ENCODE results near the gene DNTT. TPM values are rescaled to one million over a fixed set of nuclear protein-coding genes. Genes with fewer than 3 reads are reported as not detected.
"Not testable (repeated sequence)": the region's sequence is repeated elsewhere in the genome, so short reads cannot be mapped to it uniquely, and the experiment has no call there.

Gene DNTT
- polyA plus RNA-seq, 1 donor: 0.11 TPM

DNA sequence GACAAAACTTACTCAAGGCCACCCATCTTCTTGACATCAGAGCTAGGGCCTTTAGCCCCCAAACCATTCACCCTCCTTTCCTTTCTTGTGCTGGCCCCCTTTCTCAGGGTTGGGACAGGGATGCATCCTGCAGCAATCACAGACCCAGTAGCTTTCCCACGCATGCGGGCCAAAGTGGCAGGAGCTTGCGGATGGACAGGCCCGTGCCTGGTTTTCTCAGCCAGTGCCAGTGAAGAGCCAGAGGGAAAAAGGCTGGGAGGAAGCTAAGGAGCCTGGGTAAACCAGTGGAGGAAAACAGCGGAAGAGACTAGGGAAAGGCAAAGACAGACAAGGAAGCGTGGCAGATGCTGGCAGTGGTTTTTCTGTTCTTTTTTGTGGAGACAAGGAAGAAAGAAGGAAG is 27.8 kb upstream of the DNTT start:
- no peak for DNase-seq (ENCODE audit: low read depth)

DNA sequence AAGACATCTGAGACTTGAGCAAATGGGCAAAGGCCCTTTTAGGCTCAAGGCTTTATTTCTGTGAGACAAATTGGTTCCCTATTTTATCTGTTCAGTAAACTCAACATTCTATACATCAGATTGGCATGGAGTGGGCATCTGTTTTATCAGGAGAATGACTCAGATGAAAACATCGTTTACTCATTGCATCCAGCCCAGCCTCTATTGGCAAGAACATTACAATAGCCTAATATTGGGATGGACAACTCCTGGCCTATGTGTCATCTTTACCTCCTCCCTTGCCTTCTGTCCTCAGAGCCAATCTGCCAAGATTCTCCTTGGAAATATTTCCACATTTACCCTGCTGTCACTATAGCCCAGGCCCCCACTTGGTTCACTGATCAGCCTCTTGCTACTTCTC is 27.4 kb upstream of the DNTT start:
- no peak for DNase-seq (ENCODE audit: low read depth)

DNA sequence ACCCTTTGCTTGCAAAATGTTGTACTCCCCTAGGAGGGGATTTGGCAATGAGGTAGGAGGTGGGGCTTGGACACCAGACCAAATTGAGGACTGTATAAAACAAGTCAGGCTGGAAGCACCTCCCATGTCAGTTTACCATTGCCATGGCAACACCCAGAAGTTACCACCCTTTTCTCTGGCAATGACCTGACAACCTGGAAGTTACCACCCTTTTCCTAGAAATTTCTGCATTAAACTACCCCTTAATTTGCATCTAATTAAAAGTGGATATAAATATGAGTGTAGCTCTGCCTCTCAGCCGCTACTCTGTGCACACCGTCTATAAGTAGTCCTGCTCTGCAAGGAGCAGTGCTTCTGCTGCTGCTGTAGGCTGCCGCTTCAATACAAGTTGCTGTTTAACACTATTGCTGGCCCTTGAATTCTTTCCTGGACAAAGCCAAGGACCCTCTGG is 25.0 kb upstream of the DNTT start:
- no peak for DNase-seq (ENCODE audit: low read depth)

DNA sequence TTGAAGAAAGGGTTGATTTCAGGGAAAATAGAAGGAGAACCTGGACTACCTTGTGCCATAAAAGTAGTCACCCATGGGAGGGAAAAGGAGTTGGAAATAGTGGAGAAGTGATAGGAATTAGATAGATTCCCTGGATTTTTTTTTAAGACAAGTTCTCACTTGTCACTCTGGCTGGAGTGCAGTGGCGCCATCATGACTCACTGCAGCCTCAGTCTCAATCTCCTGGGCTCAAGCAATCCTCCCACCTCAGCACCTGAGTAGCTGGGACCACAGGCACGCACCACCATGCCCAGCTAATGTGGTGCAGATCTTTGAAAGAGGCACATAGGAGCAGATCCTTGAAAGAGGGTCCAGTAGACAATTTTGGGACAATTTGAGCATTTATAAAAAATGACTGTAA is 23.4 kb upstream of the DNTT start:
- DNase-seq (ENCODE audit: low read depth): no peak

DNA sequence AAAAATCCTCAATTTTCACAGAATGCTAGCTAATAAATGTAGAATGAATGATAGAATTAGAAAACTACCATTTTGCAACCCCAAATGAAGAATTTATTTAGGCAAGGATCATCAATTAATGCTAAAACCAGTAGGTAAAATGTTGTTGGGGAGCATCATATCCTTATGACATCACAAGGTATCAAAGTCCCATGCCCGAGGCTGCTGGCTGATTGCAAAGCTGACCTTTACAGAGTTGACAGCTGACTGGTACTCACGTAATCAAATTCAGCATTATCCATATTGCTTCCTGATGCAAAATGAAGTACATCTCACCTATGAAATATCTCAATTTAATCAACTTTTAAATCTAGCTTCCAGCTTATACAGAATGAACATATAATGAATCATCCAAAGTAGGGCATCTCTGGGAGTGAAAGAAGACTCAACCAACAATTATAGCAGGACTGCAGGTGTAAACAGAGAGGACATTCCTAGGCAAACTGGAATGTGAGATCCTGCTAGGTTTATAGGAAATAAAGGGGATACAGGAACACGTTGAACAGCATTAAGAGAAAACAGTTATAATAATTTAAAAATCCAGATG is 22.7 kb upstream of the DNTT start:
- no peak for DNase-seq (ENCODE audit: low read depth)

DNA sequence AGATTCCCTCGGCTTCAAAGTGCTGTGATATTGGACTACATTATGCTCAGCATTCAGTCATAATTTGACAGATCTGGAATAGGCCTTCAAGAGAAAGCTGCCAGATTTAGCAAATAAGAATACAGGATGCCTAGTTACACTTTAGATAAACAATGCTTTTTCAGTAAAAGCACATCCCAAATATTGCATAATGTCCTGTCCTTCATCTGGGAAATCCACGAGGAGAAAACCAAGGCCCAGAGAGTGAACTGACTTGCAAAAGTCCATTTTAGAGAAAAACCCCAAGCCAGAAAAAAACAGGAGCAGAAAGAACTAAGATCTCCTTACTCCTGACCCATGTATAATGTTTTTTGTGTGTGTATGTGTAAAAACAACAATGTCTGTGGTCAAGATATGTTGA is 20.9 kb upstream of the DNTT start:
- DNase-seq (ENCODE audit: low read depth): no peak

DNA sequence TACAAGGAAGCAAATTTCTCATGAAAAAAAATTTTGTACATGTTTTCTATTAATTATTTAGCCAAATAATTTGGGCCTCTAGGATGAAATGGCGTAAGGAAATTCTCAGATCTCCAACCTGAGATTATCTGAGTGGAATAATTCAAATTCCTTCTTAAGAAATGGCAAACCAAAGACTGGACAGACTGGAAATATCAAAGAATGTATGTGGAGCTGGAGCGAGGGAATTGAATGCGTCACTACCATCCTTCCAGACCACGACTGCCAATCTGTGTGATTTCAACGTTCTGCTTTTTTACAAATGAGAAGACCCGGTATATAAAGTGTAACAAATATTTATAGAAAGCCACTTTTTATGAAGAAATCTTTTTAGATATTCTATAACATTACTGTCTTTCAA is 20.5 kb upstream of the DNTT start:
- DNase-seq (ENCODE audit: low read depth): no peak

DNA sequence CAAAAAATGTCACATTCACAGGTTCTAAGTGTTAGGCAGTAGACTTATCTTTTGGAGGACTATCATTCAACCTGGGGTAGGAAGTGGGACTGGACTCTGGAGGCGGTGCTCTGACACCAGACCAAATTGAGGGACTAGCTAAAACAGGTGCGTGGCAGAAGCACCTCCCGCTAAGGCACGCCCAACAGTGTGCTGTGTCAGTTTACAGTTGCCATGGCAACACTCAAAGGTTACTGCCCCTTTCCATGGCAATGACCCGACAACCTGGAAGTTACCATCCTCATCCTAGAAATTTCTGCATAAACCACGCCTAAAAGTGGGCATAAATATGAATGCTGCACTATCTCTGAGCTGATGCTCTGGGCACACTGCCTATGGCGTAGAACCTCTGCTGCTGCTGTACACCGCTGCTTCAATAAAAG is 18.9 kb upstream of the DNTT start:
- no peak for DNase-seq (ENCODE audit: low read depth)

DNA sequence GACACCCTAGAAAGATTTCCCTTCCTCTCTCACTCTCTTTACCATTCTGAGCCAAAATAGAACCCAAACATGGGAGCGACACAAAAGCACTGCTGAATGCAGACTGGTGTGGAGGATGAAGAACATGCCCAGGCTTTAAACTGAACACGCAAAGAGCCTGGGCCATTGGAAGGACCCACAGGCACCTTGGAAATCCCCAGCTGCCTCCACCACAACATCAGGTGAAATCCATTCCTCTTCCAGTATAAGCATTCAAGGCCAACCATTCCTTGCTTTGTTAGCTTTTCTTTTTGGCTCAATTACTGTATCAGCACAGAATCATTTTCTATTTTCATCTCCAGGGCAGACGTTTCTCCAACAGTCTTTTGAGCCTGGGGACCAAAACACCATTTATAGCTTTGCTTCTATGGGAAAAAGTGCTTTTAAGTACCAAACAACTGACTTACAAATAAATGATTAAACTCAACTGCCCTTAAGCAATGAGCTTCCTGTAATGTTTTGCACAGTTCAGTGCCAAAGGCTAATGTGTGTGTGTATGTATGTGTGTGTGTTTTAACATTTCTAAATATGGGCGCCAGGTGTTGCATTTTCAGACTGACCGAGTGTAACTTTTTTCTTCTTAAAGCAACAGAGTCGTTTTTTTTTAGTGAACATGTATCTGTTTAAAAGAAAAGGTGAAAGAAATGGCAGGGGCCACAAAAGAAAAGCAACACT is 16.7 kb upstream of the DNTT start:
- DNase-seq (ENCODE audit: low read depth): no peak

DNA sequence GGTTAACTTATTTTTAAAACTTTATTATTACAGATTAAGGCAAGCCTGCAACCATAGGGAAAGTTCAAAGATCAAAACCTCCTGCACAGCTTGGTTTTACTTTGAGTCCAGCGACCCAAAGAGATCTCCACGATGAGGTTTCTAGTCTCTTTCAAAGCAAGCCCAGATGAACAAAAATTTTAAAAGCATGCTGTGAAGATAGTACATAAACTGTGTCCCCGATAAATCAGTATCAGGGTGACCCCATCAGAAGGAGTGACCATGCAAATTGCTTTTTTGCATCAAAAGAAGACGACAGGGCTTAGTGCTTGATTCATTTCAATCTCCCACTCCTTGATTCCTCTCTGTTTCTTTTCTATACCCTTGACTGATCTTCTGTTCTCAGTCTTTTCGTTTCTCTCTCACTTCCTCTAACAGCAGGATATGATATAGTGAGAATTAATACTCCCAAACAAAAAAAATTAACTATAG is 16.0 kb upstream of the DNTT start:
- DNase-seq (ENCODE audit: low read depth): no peak

DNA sequence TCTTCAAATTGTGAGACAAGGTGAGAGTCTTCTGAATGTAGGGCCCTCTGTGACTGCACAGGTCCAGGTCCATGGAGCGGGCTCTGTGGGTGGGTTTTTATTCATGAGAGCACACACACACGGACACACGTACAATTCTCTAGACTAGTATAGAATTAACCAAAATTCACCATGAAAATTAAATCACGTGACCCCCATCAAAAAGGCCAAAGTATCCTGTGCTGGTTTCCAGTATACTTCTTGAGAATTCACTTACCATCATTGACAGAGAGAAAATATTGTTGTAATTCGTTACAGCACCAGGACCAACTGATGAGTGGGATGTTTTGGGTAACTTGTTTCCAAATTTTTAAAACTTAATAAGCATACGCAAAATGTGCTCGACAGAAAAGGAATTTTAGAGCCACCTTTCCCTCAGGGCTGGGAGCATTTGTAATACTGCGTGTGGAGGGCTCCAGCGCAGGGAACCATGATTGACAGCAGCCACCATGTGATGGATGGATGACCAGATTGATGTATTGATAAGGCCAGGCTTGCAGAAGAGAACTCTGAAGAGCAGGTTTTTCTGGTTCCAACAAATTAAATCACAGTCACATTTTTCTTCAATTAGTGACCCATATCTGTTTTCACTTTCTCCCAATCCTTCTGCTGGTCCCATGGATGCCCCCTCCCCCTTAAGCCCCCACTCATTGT is 14.9 kb upstream of the DNTT start:
- no peak for DNase-seq (ENCODE audit: low read depth)

DNA sequence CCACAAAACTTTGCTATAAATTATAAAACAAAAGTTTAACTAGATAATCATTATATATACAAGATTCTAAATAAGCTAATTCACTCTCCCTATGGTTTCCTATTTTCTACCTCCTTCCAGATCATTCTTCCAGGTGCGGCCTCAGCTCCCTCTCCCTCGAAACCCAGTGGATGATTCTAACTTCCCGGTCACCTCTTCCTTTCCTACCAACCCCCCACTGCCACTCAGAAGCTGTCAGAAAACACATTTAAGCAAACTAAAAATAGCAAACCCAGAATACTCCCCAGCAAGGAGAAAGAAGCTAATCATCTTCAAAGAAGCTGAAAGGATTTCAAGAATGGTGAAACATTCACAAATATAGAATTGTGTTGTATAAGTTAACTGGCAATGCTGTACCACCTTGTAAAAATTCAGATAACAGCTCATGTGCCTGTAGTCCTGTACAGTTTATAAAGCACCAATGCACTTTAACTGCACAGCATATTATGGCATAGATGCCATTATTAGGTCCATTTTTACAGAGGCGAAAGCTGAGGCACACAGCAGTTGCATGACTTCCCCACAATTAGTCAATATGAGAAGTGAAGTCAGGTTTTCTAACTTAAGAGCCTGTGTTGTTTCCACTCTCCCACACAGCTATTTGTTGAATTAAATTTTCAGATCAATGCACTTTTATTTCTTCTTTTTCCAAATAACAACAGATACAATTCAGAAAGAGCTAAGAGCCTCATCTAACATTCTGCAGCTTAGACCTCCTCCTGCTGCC is 13.7 kb upstream of the DNTT start:
- no peak for DNase-seq (ENCODE audit: low read depth)

DNA sequence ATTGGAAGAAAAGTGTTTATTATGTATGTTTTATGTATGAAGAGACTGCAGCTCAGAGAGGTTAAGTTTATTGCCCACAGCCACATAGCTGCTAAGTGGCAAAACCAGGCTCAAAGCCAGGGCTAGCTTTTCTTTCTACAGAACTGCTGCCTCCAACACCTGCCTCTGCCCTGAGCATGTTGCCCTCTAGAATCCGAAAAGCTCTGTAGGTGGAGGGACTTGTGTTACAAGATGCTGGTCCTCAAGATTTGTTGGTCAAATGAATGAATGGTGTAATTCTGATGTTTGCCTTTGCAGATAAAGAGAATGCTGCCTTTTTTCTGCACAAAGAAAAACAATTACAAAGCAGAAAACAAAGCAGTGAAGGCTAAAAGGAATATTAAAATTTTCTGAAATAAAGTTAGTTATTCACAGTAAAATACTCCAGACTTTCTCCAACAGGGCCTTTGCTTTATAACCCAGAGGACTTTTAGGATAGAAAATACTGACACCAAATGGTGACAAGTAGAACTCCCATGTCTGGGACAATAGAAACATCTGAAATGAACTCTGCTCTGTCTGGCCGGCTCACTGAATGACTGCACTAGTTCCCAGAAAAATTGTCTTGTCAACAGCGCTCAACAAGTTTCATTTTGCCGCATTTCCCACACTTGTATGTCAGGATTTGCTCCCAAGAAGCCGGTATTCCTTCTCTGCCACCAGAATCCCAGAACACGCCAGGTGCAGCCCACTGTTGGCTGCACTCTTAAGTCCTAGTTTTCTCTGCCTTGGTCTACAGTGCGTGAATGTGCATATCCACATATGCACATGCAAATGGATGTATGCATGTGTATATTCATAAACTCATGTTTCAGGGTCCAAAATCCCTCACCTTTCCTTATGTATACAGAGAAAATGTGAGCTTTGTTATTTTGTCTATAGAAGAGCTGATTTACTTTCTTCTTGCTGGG is 11.0 kb upstream of the DNTT start:
- no peak for DNase-seq (ENCODE audit: low read depth)

DNA sequence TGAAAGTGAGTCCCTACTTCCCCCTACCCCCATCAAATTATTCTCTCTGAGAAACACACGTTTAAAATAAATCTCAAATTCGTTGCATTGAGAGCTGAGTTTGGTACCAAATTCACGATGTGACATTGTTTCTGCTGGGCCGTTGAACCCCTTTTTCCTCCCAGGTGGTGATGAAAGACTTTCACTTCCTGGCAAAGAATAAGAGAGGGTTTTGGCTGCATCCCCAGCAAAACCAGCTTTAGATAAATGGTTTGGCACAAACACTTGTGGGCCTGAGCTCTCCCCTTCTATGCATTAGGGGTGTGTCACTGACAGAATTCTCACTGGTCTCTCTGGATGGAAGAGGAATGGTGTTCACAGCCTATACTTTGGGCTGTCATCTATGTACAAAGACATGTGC is 8.8 kb upstream of the DNTT start:
- no peak for DNase-seq (ENCODE audit: low read depth)

DNA sequence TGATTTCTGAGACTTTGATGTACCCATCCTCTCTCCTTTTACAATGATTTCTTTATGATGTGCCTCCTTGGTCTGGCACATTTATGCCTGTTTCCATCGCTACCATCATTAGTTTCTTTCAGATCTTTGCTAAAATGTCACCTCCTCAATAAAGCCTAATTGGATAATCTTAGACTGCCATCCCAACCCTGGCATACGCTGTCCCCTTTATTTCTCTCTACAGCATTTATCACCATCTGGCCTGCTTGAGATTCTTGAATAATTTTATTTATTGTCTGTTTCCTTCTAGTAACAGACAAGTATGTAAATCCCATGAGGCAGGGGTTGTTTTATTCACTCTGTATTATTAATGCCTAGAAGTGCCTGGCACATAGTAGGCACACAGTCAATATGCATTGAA is 6.7 kb upstream of the DNTT start:
- no peak for DNase-seq (ENCODE audit: low read depth)

DNA sequence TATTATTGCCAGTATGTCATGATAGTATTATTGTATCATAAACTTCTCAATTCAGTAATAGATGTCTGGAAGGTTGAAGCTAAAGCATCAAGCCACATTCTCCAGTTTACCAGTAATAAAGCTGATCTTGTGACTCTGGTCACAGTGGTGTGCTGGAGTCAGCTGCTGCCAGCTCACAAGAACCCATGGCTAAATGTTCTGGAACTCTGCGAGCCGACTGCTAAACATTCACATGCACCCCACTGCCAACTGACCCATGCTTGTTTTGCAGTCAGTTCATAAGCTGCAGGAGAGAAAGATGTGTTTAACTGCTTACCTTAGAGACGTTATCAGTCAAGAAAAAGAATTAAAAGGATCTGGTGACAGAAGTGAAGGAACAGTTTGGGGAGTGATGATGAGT is 5.9 kb upstream of the DNTT start:
- DNase-seq (ENCODE audit: low read depth): no peak

DNA sequence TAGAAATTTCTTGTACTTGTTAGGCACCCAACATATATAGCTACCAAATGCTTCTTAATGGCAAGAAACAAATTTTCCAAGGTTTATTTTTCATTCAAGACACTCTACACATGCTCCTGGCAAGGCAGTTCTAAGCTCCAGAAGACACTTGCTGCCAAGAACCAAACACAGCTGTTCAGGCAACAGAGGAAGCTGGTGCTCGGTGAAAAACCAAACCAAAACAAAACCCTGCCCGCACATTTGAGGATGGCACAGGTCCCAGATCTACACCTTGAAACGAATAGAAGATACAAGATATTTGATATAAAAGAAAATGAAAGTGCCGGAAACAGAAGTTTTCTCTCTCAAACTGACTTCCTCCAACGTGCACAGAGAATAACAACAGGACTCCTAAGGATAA is 4.9 kb upstream of the DNTT start:
- DNase-seq (ENCODE audit: low read depth): no peak

DNA sequence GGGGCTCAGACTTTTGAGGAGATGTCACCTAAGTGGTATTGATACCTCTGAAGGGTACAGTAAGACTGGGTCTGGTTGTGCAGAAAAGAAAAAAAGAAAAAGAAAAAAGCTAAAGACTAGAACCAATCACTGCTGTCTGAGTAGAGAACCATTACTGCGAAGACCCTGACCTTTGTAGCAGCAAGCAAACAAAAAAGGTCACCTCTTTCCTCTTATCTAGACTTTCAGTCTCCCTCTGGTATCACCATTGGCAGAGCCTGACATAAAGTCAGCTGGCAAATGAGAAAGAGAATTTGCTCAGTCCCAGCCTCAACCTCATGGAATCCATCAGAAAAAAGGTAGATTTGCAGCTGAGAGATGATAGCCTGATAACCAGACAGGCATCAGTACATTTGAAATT is 2.6 kb upstream of the DNTT start:
- DNase-seq (ENCODE audit: low read depth): no peak

DNA sequence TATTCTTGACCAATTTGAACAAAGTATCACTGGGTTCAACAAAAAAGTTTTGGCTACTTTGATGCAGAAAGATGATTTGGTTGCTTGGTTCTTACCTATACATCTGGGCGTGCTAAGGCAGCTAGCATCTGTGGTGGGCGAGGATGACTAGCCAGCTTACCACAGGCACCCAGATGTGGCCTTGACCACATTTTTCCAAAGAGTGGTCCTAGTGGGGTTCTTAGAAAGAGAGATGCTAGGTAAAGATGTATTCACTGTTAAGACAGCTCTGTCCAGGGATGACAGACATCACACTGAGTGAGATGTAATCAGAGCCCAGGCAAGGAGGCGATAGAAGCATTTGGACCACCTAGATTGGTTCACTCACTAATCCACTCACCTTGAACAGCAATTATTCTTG is 785 bp downstream of the DNTT start:
- no peak for DNase-seq (ENCODE audit: low read depth)

DNA sequence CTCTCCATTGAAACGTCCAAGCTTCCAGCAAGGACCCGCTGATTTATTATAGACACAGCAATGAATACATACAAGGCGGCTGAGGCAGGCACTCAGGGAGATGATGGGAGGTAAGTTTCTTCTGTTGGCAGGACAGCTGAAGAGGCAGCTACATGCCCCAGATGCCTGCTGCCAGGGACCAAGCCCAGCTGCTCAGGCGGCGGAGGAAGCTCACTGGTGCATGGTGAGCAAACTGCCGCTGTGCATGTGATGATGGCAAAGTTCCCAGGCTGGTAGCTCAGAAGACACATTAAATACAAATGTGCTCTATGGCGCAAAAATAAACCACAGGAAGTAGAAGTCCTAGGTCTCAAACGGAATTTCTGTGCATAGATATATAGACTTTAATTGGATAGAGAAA is 2.3 kb downstream of the DNTT start:
- no peak for DNase-seq (ENCODE audit: low read depth)

DNA sequence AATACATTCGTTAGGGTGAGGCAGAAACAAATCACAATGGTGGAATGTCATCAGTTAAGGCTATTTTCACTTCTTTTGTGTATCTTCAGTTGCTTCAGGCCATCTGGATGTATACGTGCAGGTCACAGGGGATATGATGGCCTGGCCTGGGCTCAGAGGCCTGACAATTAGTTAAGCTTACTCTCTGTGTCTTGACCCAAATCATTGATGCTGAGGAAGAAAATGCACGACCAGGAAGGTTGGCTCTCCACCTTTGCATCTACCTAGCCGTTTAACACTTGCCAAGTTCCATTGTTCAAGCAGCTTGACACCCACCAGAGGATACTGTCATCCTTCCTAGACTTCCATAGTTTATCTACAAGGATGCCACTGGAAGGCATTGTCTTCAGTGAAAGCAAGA is 4.6 kb downstream of the DNTT start:
- DNase-seq (ENCODE audit: low read depth): not testable (repeated sequence)

Measured in forelimb muscle (tissue), 1 donor.